Middle frontal gyrus (tissue), 1 donor: ENCODE measurements around the gene TAGLN3.

Source experiments
- DNase-seq: peaks from one replicate; pipeline ENCODE4 v3.0.0-alpha.2; 2015; ENCODE audit warnings: low spot score; ENCODE audit errors: extremely low spot score

The TAGLN3 gene

DNA sequence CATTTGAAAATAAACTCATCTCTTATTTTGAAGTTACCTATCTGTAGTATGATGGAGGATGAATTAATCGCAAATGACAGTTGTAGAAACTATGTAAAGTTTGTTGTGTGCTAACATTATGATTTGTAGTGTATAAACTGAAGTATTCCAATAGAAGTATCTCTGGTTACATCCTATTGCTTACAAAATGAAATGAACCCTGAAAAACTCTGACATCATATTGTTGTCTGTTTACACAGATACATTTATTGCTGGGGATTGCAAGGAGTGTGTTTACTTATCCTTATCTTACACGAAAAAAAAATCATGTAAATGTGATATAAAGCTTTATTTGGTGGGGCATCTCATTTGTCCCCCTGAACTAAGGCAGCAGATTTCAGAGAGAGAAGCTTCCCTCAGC lies 22.5 kb upstream of the TAGLN3 start:
- DNase-seq = no peak

DNA sequence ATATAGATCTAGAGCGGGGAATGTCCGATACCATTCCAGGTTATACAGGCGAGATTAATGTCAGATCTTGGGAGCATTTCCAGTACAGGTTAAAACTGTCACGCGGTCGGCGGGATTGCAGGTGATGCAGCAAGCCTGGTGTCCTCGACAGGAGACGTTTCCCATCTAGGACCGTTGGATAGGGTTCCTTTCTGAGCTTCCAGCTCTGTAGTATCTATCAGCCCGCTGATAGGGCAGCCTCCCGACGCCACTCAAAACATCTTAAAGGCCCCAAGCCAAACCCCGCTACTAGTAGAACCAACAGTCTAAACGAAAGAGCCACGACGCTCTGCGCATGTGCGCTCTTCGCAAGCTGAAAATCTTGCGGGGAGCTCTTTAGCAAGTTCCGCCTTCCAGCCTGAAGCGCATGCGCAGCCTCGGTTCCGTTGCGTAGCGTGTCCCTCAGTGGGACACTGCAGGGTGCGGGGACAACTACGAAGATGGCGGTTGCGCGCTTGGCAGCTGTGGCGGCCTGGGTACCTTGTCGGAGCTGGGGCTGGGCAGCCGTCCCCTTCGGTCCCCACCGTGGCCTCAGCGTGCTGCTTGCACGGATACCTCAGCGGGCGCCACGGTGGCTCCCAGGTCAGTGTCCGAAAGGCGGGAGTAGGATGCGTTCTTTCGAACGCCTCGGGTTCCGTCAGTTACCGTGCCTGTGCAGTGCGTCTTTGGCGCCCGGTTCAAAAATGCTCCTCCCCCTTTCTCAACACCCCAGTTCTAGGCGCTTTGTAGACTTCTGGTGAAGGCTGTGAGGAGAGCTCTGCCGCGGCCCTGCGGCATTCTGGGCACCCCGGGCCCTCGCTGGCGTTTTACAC lies 19.9 kb upstream of the TAGLN3 start, which contains the start of gene ABHD10:
TSS of gene ABHD10 (plus strand) at position 444 of the 851 bp plus-strand sequence. CDS start at position 480, 36 bp downstream.
- DNase-seq = peak; percentile 99

- no peak for DNase-seq
These were observed 19.2 kb upstream of the TAGLN3 start for GRCh38 chr3:111979434-111980038.

GRCh38 chr3:111980716-111981456 lies 17.8 kb upstream of the TAGLN3 start:
- DNase-seq = no peak

GRCh38 chr3:111981457-111981763 lies 17.3 kb upstream of the TAGLN3 start:
- no peak for DNase-seq

DNA sequence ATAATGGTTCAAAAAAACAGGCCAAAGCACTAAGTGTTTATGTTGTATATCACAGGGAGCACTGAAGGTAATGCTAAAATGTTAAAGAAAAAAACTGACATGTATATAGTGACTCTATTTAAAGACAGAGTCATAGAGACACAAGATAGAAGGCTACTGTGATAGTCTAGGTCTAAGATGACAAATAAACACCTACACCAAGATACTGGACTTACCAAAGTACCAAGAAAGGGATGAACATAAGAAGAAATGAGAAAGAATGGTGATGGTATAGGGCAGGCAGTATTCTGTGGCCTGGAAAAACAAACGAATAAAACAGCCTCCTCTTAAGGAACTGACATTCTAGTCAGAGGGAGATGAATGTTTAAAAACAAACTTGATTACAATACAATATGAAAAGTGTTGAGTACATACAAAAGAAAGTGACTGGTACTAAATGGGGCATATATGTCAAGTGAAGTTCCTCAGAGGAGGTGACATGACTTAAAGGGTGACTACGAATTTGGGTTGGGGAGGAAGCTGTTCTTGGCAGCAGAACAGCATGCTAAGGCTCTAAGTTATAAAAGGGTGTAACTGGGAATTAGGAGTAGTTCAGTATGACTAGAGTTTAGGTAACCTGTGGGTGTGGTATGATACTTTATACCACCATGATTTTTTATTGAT lies 14.0 kb upstream of the TAGLN3 start:
- no peak for DNase-seq

- no peak for DNase-seq
These were observed 11.9 kb upstream of the TAGLN3 start for GRCh38 chr3:111986800-111987199.

DNA sequence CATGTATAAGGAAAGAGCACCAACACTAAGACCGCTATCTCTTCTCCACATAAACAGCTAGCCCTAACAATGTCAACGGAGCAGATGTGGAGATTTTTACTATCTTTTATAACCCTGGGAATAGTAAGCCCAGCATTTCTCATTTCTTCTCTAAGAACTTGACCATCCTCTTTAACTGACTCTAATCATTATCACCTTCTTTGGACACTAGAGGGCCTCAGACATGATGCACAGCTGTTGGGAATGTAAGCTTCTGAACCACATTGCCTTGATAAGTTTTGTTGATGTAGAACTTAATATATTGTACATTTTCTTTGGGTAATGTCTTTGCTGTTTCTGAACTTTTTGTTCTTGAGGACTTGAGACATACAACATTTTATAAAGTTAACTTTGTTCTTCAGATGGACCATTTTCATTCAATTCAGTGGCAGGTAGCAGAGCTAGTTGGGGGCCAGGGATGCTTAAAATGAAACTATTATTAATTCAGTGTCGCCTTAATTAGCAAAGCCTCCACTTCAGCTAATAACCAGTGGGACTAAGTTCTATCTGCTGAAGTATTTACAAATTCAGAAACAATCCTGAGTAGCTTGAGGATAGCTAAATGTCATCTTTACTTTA lies 9.6 kb upstream of the TAGLN3 start:
- DNase-seq = no peak

DNA sequence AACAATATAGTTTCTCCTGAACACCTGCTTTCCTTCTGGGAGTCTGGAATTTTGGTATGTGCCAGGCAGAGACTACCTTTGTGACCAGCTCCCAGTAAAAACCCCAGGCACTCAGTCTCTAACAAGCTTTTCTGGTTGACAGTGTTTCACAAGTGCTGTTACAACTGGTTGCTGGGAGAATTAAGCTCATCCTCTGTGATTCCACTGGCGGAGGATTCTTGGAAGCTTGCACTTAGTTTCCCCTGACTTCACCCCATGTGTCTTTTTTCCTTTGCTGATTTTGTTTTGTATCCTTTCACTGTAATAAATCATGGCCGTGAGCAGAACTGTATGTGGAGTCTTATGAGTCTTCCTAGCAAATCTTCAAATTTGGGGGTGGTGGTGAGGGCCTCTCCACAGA lies 5.7 kb upstream of the TAGLN3 start:
- no peak for DNase-seq

DNA sequence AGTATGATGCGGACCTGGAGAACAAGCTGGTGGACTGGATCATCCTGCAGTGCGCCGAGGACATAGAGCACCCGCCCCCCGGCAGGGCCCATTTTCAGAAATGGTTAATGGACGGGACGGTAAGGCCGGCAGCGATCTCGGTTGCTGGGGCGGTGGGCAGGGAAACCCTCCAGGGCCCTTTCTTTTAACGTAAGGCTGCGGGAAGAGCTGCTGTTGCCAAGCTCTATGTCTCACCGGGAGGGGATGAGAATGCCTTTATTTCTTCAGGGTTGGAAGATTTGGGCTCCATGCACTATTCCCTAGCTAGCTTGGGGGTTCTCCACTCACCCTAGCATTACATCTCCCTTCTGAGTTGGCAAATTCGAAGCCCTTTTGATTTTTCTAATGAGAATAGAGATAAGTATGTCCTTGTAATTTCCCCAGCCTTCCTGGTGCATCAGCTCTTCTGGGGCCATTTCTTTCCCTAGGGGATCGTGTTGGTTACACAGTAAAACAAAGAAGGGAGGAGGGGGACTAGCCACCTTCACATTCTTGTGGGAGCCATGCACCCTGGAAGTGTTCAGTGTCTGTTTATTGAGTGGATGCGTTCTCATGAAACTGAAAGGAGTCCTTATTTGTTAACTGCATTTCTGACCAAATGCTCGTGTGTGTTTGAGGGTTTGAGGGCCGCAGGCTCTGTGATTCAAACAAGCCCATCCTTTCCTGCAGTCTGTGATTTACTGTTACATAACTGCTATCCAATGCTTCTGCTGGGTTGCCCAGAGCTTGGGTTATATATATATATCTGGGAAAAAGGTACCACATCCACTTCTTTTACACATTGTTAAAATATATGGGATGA lies 982 bp downstream of the TAGLN3 start:
- DNase-seq = no peak

DNA sequence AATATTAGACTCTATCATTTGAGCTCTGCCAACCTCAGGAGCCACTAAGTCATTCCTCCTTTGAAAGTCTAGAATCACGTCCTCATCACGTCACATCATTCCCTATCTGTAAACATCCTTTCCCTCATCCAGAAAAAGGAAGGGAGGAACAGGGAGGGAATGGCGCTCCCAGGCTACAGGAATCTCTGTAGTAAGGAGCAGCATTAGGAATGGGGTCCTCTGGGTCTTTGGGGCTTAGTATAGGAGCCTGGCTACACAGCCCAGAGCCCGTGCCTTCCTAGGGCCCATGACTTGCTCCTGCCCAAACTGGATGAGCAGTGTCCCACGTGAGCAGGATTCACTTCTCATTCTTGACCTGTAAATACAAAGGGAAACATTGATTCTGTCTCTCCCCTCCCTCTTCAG lies 1.6 kb downstream of the TAGLN3 start:
- DNase-seq = no peak

- no peak for DNase-seq
These were observed 2.2 kb downstream of the TAGLN3 start for GRCh38 chr3:112000966-112001365.

GRCh38 chr3:112001526-112001925 lies 2.8 kb downstream of the TAGLN3 start:
- DNase-seq = no peak

- no peak for DNase-seq
These were observed 3.6 kb downstream of the TAGLN3 start for GRCh38 chr3:112002096-112002971.

GRCh38 chr3:112003321-112004080 lies 4.8 kb downstream of the TAGLN3 start:
- DNase-seq = no peak

GRCh38 chr3:112004187-112004586 lies 5.5 kb downstream of the TAGLN3 start:
- no peak for DNase-seq

DNA sequence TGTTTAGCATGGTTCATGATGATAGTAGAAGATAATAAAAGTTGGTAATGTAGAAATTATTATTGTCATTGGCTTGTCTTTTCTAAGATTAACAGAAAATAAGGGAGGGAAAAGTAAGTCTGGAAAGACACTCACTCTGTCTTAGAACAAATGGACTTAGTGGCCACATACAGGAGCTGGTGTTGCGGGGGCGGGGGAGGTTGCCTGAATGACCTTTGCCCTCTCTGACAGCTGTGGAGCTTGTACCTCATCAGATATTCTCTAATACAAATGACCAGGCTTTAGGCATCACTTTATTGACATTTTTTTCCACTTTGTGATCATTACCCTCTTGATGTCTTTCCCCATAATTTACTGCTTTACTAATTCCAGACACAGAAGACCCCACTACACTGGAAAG lies 5.9 kb downstream of the TAGLN3 start:
- no peak for DNase-seq

GRCh38 chr3:112005091-112005672 lies 6.5 kb downstream of the TAGLN3 start:
- DNase-seq = no peak
